RWPE1 (cell line): ENCODE results near the gene TMEM201.

Source experiments
- CTCF ChIA-PET: fragments of 350-600 bp; sonication (Branson Sonifier 250); formaldehyde crosslinking; extraction: SDS; loops from one replicate; lab custom pipeline; 2021; lab: Yijun Ruan, JAX
- POLR2A ChIA-PET: fragments of 400-600 bp; formaldehyde crosslinking; extraction: SDS; loops from one replicate; lab custom pipeline; 2020; ENCODE audit warnings: antibody characterized with exemption; ENCODE audit not compliant: low non-redundant PET; lab: Yijun Ruan, JAX
- DNase-seq: peaks from one replicate; pipeline ENCODE4 v3.0.0; 2012; ENCODE audit warnings: low spot score
- H3K27ac ChIP-seq: fragments of 450-650 bp; 2 replicates; pipeline ENCODE4 v1.5.1; 2017
- TF ChIP-seq, protein P1 (sequence below): fragments of 450-650 bp; conservative IDR thresholded peaks from 2 replicates; pipeline ENCODE4 v1.5.1; 2017; ENCODE audit warnings: low read depth, mild to moderate bottlenecking

Gene TMEM201

DNA sequence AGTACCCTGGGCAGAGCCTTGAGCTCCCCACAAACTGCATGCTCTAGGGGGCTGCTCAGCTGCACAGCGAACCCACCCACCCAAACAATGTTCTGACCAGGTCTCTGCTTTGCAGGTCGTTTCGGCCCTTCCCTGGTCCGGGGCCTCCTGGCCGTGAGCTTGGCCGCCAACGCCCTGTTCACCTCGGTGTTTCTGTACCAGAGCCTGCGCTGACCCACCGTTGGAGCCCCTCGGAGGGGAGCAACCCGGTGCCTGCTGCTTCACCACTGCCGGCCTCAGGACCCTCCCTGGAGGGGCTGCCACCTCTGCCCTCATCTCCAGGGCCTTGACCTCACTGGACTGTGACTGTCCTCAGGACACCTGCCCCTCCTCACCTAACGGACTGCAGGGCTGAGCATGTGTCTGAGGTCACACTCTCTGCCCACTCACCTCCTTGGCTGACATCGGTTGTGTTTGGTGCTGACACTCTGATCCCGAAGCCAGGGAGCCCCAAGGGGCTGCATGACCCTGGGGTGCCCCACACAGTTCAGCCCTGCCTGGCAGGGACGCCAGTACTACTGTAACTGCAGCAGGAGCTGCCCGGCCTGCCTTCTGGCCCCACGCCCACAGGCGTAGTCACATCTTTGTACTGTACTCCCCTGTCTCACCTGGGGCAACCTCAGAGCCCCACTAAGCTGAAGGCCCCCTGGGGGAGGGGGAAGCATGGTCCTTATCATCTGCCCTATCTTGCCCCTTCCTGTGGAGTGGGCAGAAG, 24.3 kb downstream of the TMEM201 start:
- POLR2A ChIA-PET = no interaction called here
- no peak for DNase-seq
- TF ChIP-seq, protein P1, sequence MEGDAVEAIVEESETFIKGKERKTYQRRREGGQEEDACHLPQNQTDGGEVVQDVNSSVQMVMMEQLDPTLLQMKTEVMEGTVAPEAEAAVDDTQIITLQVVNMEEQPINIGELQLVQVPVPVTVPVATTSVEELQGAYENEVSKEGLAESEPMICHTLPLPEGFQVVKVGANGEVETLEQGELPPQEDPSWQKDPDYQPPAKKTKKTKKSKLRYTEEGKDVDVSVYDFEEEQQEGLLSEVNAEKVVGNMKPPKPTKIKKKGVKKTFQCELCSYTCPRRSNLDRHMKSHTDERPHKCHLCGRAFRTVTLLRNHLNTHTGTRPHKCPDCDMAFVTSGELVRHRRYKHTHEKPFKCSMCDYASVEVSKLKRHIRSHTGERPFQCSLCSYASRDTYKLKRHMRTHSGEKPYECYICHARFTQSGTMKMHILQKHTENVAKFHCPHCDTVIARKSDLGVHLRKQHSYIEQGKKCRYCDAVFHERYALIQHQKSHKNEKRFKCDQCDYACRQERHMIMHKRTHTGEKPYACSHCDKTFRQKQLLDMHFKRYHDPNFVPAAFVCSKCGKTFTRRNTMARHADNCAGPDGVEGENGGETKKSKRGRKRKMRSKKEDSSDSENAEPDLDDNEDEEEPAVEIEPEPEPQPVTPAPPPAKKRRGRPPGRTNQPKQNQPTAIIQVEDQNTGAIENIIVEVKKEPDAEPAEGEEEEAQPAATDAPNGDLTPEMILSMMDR = no peak
- peak overlapping the region; percentile 3; the same call in 1 of the 2 replicates for H3K27ac ChIP-seq
- CTCF ChIA-PET = interaction anchor here (0.9 kb wide), 1 partner anchor 15 kb away, joined by 4 read pairs; no protein-coding TSS in a partner anchor

DNA sequence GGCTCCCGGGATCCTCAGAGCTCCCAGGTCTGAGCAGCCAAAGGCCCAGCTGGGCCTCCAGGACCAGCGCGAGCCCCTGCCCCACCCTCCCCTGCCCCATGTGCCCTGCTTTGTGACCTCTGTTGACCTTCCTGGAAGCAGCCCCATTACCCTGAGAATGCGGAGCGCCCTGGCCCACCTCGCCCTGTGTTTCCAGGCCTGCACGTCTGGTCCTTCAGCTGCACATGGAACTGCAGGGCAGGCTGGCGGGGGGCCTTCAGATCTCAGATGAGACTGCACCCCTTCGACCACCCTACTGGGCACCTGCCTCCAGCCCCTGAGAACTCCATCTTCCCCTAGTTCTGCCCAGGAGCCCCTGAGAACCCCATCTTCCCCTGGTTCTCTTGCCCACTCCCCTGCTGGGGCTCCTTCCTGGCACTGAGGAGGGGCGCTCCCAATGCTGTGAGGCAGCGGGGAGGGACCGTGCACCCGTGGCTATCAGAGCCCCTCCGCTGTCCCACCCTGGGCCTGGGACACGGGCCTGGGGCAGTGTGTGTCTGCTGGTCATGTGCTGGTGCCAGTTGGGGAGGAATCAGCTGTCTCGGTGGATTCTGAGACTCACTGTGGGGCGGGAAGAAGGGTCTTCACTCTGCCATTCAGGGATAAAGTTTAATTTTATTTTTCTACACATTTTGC, 25.1 kb downstream of the TMEM201 start:
- H3K27ac ChIP-seq = peak overlapping the region; percentile 3; the same call in 1 of the 2 replicates
- DNase-seq = no peak
- CTCF ChIA-PET = interaction anchor here (2.8 kb wide), 1 partner anchor 20 kb away, joined by 12 read pairs; no protein-coding TSS in a partner anchor
- POLR2A ChIA-PET = no interaction called here
- TF ChIP-seq, protein P1 = no peak

DNA sequence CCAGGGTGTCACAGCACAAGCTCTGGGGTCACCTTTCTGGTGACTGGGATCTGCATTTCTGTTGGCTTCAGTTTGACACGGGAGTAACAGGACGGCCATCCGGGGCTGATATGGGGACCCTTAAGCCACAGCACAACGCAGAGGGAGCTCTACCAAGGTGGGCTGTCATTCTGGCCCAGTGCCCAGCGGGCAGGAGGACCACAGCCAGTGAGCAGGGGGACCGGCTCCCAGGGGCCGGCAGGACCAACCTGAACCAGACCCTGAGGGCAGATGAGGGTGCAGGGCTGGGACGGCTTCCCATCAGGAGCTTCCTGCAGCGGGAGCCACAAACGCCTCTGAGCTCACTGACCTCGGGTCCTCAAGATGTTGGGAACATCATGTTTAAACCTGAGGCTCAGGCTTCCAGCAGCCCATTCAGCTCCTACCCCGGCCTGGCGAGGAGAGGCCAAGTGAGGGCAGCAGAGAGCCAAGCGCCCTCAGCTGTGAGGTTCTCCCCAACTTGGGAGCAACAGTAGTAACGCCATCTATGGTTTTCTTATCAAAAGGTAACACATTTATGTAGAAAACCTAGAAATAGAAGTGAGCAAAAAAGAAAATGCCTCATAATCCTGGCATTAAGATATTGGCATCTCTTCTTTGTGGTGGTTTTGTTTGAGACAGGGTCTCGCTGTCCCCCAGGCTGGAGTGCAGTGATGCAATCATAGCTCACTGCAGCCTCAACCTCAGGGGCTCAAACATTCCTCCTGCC, 26.8 kb downstream of the TMEM201 start:
- ChIA-PET POLR2A (no interaction called here), CTCF (interaction anchor here (0.6 to 2.8 kb wide), 10 partner anchors 11 to 345 kb away, joined by 3 to 12 read pairs (median 4); partner anchors contain the start of gene TMEM201)
- TF ChIP-seq, protein P1 = peak; percentile 67
- DNase-seq = peak; percentile 53
- H3K27ac ChIP-seq = peak overlapping the region; percentile 34; the same call in 1 of the 2 replicates

DNA sequence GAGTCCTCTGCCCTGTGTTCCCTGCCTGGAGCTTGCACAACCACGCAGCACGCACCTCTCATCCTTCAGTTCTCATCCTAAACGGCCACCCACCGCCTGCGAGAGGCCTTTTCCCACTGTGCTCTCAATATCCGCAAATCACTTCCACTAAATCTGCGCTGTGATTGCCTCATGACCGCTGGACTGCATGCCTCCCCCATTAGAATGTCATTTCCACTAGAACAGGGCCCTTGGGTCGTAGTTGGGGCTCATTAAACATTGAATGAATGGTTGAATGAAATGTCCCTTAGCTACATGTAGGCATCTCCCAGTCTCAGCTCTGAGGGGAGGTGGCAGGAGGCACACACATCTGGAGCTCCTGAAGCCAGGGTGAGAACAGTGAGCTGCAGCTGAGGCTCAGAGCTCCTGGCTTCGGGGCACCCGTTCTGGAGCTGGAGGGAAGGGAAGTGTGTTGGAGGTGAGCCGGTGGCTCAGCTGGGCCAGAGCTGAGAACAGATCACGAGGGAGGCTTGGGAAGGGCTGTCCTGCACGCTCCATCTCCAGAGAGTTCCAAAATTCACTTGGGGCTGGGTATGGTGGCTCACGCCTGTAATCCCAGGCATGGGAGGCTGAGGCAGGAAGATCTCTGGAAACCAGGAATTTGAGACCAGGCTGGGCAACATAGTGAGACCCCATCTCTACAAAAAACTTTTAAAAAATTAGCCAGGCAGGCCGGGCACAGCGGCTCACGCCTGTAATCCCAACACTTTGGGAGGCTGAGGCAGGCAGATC, 30.4 kb downstream of the TMEM201 start:
- ChIA-PET POLR2A (interaction anchor here (0.7 kb wide), 1 partner anchor 139 kb away, joined by 4 read pairs; no protein-coding TSS in a partner anchor), CTCF (interaction anchor here (0.6 kb wide), 2 partner anchors 48 to 746 kb away, joined by 5 read pairs; no protein-coding TSS in a partner anchor)
- DNase-seq = no peak
- no peak overlapping the region for H3K27ac ChIP-seq
- TF ChIP-seq, protein P1 = no peak

DNA sequence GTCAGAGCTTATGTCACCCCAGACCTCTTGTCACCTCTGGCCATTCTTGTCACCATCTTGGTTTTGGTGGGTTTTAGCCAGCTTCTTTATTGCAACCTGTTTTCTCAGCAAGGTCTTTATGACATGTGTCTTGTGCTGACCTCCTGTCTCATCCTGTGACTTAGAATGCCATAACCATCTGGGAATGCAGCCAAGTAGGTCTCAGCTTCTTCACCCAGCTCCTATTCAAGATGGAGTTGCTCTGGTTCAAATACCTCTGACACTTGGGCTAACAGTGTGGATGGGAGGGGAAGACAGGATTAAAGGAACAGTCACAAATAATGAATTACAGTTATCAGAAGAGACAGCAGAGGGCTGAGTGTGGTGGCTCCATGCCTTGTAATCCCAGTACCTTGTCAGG, 32.3 kb downstream of the TMEM201 start:
- ChIA-PET POLR2A (no interaction called here), CTCF (no interaction called here)
- H3K27ac ChIP-seq = no peak overlapping the region
- TF ChIP-seq, protein P1 = no peak
- no peak for DNase-seq
